ENCODE measurements around the gene B3GNT5. TPM values are rescaled to one million over a fixed set of nuclear protein-coding genes. Genes with fewer than 3 reads are reported as not detected.

Gene B3GNT5
- total RNA-seq, 2 donors from 2014 or later, result 10.5 to 18.0 TPM

GRCh38 chr3:183259621-183260020, 6.6 kb downstream of the B3GNT5 start:
- H3K4me3 Mint-ChIP-seq, result no peak overlapping the region
- peaks cover 13% of the 10 kb centered on the region for H3K4me1 Mint-ChIP-seq

DNA sequence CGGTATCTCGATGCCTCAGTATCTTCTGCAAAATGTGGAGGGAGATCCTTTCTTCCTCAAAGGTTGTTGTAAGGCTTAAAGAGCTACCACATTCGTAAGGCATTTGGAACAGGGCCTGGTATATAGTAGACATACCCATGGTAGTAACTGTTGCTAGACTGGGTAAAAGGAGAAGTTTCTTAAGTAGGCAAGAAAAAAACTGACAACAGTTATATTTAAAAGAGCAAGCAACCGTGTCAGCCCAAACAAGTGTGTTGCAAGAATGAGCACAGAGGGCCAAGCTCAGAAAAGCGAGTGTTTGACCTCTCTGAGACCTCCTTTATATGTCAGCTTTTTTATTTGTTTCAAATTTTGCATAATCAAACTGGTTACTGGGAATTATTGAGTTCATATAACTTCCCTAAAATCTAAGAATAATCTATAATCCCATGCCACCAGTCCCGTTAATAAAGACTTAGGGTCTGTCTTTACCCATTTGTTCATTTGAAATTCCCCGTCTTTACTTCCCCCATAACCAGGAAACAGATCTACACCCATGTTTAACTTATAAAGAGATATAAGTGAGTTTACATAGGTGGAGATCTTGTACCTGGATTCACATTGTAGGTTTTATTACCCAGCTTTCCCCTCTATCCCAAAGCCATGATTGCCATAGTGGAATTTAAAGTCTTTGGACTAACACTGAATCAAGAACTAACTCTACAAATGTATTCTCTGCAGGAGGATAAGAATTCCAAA, 7.3 kb downstream of the B3GNT5 start:
- Mint-ChIP-seq H3K4me3 (no peak overlapping the region), H3K27ac (no peak overlapping the region), H3K4me1 (peaks cover 6% of the 10 kb centered on the region), H3K36me3 (ENCODE audit: low read depth) (peaks cover 24% of the 10 kb centered on the region), H3K9me3 (no peaks in the 10 kb centered on the region), H3K27me3 (ENCODE audit: insufficient read depth) (no peaks in the 10 kb centered on the region)
- Histone ChIP-seq H3K36me3 (ENCODE audit: control insufficient read depth, insufficient read depth, low read length) (peaks cover 54% of the 10 kb centered on the region), H3K4me1 (ENCODE audit: control insufficient read depth, insufficient read depth, low read length) (peaks cover 20% of the 10 kb centered on the region), H3K4me3 (ENCODE audit: low read length) (no peak overlapping the region), H3K9me3 (ENCODE audit: control insufficient read depth, low read length) (no peaks in the 10 kb centered on the region), H3K27ac (ENCODE audit: low read depth, low read length) (no peak overlapping the region), H3K27me3 (ENCODE audit: control insufficient read depth, insufficient read depth, low read length, poor library complexity, severe bottlenecking) (no peaks in the 10 kb centered on the region), H3K9ac (ENCODE audit: extremely low read depth, low read length, poor library complexity, severe bottlenecking) (no peak overlapping the region)
- 79 to 94% methylated on average over 4 to 6 of the region's 7 CpGs for WGBS, 2 experiments (ENCODE audit: insufficient coverage in 1 of 2, insufficient read length in 1 of 2)
- DNase-seq, result no peak
- no peak for TF ChIP-seq CTCF (conservative IDR thresholded peaks at IDR 0.05)

More at GRCh38 chr3:183259621-183260020, 6.6 kb downstream of the B3GNT5 start:
- Mint-ChIP-seq H3K9me3 (no peaks in the 10 kb centered on the region), H3K27ac (no peak overlapping the region), H3K36me3 (ENCODE audit: low read depth) (peaks cover 24% of the 10 kb centered on the region), H3K27me3 (ENCODE audit: insufficient read depth) (no peaks in the 10 kb centered on the region)
- no peaks in the 10 kb centered on the region for H3K9me3 ChIP-seq (ENCODE audit: control insufficient read depth, low read length)
- no peak overlapping the region for H3K4me3 ChIP-seq (ENCODE audit: low read length)
- no peak overlapping the region for H3K27ac ChIP-seq (ENCODE audit: low read depth, low read length)
- TF ChIP-seq CTCF (conservative IDR thresholded peaks at IDR 0.05), result no peak
- peaks cover 15% of the 10 kb centered on the region for H3K4me1 ChIP-seq (ENCODE audit: control insufficient read depth, insufficient read depth, low read length)
- H3K9ac ChIP-seq (ENCODE audit: extremely low read depth, low read length, poor library complexity, severe bottlenecking), result no peak overlapping the region
- 95% methylated on average over 2 of the region's 2 CpGs; no CpG with 5 or more reads in 1 of the 2 experiments for WGBS, 2 experiments (ENCODE audit: insufficient coverage in 1 of 2, insufficient read length in 1 of 2)
- no peaks in the 10 kb centered on the region for H3K27me3 ChIP-seq (ENCODE audit: control insufficient read depth, insufficient read depth, low read length, poor library complexity, severe bottlenecking)
- DNase-seq, result no peak
- H3K36me3 ChIP-seq (ENCODE audit: control insufficient read depth, insufficient read depth, low read length), result peaks cover 54% of the 10 kb centered on the region

- no peak overlapping the region for H3K4me3 Mint-ChIP-seq
- Histone ChIP-seq H3K9ac (ENCODE audit: extremely low read depth, low read length, poor library complexity, severe bottlenecking) (no peak overlapping the region), H3K27ac (ENCODE audit: low read depth, low read length) (no peak overlapping the region), H3K4me3 (ENCODE audit: low read length) (no peak overlapping the region), H3K27me3 (ENCODE audit: control insufficient read depth, insufficient read depth, low read length, poor library complexity, severe bottlenecking) (no peaks in the 10 kb centered on the region), H3K9me3 (ENCODE audit: control insufficient read depth, low read length) (no peaks in the 10 kb centered on the region), H3K36me3 (ENCODE audit: control insufficient read depth, insufficient read depth, low read length) (peaks cover 56% of the 10 kb centered on the region), H3K4me1 (ENCODE audit: control insufficient read depth, insufficient read depth, low read length) (peaks cover 24% of the 10 kb centered on the region)
- H3K27ac Mint-ChIP-seq, result no peak overlapping the region
- peaks cover 2% of the 10 kb centered on the region for H3K4me1 Mint-ChIP-seq
- peaks cover 24% of the 10 kb centered on the region for H3K36me3 Mint-ChIP-seq (ENCODE audit: low read depth)
- no peaks in the 10 kb centered on the region for H3K9me3 Mint-ChIP-seq
- WGBS, 2 experiments (ENCODE audit: insufficient coverage in 1 of 2, insufficient read length in 1 of 2), result 90 to 100% methylated on average over 1 to 2 of the region's 5 CpGs
- DNase-seq, result no peak
- no peak for TF ChIP-seq CTCF (conservative IDR thresholded peaks at IDR 0.05)
- H3K27me3 Mint-ChIP-seq (ENCODE audit: insufficient read depth), result no peaks in the 10 kb centered on the region
Observed at GRCh38 chr3:183261151-183261724, 8.2 kb downstream of the B3GNT5 start.

All from endodermal cell (in vitro differentiated cells).